Measurements from ENCODE around the gene TSGA10IP.

The TSGA10IP gene

GRCh38 chr11:65945430-65945911, at the start of gene TSGA10IP:
Gene TSGA10IP, plus strand, starts transcription at chr11:65945480. Its CDS starts 196 bp downstream, at chr11:65945676.
- no peak for ATAC-seq

GRCh38 chr11:65895482-65895981, 49.7 kb upstream of the TSGA10IP start:
- no peak for ATAC-seq

DNA sequence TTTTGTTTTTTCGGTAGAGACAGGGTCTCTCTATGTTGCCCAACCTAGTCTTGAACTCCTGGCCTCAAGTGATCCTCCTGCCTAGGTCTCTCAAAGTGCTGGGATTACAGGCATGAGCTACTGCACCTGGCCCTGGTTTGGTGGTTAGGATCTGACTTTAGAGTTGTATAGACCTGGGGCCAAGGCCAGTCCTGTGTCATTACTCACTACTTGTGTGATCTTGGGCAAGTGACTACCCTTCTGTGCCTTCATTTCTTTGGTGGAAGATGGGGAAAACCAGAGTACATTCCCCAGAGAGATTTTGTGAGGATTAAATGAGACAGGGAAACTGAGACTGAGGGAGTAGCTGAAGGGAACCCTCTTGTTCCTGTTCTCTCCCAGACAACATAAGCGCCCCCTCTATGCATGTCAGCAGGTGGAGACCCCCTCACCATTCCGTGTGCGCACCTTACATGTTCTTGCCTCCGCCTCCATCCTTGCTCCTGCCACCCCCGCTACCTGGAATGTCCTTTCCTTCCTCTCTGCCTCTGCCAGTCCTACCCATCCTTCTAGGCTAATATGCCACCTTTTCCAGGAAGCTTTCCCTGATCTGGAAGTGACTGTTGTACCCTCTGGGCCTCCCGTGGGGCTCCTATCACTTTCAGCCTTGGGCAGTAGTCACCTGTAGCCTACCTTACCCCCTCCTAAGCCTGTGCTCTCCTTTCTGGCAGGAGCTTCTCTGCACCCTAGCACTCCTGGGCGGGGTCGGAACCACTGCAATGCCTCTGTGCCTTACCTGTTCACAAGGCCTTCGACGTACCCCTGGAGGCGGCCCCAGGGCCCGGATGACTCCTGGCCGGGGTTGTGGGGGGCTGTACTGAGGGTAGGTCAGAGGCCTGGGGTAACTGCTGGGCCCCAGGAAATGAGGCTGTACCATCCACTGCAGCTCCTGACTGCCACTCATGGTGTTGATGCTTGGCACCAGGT, 49.0 kb upstream of the TSGA10IP start:
- no peak for ATAC-seq

GRCh38 chr11:65897020-65897471, 48.2 kb upstream of the TSGA10IP start:
- ATAC-seq: no peak

- no peak for ATAC-seq
Measured at GRCh38 chr11:65898656-65899355, 46.5 kb upstream of the TSGA10IP start.

DNA sequence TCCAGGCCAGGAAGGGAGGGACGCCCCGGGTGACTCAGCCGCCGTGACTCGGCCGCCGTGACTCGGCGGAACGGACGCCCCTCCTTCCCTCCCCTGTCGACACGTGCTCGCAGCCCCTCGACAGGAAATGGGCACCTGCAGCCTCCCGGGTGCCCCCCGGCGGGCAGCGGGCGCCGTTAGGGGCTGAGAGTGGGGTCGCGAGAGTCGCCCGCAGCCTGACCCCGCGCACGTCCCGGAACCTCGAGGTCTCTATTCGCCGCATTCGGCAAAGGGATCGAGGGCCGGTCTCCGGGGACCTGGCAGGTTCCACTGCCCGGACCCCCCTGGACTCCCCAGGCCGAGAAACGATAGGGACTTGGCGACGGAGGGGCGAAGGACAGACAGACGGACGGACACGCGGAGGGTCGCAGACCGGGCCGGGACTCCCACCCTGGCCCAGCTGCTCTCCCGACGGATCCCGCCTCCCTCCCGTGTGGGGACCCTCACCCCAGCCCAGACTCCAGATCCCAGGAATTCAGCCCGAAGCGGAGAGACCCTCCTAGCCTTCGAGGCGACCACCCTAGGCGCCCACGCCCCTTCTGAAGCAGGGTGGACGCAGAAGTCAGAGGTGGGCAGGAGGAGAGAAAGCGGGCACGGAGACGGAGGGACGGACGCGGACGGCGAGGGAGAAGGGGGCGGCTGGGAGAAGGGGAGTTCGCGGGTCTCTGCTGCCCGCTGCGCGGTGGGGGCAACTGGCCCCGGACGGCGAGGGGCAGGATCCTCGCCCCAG, 45.7 kb upstream of the TSGA10IP start:
- peak; percentile 50 for ATAC-seq

DNA sequence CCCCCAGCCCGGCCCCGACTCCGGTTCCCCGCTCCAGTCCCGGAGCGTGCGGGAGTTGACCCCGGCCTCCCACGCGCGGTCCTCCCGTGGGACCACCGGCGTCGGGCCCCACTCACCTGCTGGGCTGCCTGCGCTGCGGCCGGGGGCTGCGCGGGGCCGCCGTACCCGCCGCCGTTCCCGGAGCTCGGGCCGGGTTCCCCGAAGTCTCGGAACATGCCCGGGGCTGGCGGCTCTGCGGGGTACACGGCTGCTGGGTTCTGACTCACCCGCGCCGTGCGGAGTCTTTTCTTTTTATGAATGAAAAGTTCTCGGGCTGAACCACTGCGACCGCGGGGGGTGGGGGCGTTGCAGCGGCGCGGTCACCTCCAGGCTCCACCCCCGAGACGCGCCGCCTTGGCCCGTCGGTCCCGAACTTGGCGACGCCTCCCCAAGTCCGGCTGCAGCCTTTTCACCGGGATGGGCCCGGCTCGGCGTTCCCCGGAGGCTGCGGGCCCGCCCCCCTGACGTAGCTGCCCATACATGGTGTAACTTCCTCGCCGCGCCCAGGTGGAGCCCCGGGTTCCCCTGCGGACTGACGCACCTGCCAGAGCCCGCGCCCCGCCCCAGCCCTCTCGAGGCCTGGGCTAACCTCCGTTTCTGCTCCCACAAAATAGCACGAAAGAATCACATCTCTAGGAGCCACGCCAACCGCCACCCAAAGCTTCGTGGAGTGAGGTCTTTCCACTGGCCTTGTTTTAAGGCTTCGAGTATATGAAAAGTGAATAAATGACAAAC, 45.0 kb upstream of the TSGA10IP start, which contains the start of gene FOSL1:
Gene FOSL1 (minus strand): TSS at position 264 of the 774 bp plus-strand sequence. CDS start 49 bp downstream, at position 215.
- ATAC-seq: peak; percentile 84

- ATAC-seq: no peak
Measured at GRCh38 chr11:65900899-65901180, 44.4 kb upstream of the TSGA10IP start.

- ATAC-seq: no peak
Measured at GRCh38 chr11:65903068-65903481, 42.2 kb upstream of the TSGA10IP start.

DNA sequence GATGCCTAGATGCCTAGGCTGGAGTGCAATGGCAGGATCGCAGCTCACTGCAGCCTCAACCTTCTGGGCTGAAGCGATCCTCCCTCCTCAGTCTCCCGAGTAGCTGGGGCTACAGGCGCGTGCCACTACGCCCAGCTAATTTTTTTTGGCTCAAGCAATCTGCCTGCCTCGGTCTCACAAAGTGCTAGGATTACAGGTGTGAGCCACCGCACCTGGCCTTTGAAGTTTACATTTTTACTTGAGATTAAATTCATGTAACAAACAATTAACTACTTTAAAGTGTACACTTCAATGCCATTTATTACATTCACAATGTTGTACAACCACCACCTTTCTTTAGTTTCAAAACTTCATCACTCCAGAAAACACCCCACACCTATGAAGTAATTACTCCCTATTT, 41.6 kb upstream of the TSGA10IP start:
- ATAC-seq: no peak

DNA sequence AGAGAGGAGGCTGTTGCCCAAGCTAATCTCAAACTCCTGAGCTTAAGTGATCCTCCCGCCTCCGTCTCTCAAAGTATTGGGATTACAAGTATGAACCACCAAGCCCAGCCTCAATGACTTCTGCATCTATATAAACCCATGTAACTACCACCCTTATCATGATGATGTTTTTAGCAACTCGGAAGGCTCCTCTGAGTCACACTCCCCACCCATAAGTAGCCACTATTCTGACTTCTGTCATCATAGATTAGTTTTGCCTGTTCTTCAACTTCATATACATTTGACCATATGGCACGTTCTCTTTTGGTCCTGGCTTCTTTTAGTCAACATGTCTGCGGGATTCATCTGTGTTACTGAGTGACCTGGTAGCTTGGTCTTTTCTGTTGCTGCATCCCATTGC, 38.7 kb upstream of the TSGA10IP start:
- ATAC-seq: no peak

- no peak for ATAC-seq
Measured at GRCh38 chr11:65907878-65908277, 37.4 kb upstream of the TSGA10IP start.

DNA sequence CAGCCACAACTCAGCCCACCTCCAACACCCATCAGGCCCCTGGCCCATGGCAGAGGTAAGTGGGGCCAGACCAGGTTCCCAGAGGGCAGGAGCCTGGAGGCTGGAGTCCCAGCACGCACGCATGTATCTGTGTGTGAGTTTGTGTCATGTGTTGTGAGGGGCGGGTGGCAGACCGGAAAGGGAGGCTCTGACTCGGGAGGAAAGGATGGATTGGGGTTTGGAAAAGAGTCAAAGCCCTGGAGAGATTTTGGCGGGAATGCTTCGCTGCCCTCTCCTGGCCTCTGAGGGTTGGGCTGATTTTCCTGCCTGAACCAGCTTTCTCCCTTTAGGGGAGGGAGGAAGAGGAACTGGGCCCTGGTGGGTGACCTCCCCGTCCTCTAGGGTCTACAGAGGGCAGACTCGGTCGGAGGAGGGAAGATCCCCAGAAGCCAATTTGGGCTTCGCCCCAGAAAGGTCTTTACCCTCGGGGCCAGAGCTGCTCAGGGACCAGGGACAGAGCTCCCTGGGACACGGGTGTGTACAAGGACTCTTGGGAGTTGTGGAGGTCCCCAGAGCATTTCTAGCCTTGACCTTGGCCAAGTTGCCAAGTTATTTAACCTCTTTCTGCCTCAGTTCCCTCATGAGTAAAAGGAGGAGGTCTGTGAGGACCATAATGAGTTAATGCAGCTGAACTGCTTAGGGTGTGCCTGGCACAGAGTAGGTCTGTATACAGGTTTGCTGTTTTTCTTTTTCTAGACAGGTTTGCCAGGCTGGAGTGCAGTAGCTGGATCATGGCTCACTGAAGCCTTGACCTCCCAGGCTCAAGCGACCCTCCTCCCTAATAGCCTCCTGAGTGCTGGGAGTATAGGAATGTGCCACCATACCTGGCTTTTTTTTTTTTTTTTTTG, 33.4 kb upstream of the TSGA10IP start:
- no peak for ATAC-seq

- ATAC-seq: no peak
Measured at GRCh38 chr11:65912845-65913244, 32.4 kb upstream of the TSGA10IP start.

GRCh38 chr11:65915101-65915820, 30.0 kb upstream of the TSGA10IP start:
- ATAC-seq: no peak

GRCh38 chr11:65915821-65916251, 29.4 kb upstream of the TSGA10IP start:
- no peak for ATAC-seq

DNA sequence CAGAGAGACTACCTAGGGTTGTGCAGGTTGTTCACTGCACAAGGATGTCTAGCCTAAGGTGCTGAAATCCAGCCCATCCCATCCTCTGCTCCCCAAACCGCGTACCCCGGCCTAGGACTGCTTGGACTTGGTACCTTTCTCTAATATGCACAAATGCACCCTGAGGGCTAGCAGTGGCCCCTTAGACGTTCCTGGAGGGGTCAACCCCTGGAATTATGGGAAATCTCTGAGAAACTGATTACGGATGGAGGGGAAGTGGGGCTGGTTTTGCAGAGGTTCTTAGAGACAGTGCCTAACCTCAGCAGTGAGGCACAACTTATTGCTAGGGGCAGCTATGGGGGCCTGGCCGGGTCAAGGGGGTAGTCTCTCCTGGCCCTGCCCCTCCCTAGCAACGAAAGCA, 28.9 kb upstream of the TSGA10IP start:
- ATAC-seq: no peak

DNA sequence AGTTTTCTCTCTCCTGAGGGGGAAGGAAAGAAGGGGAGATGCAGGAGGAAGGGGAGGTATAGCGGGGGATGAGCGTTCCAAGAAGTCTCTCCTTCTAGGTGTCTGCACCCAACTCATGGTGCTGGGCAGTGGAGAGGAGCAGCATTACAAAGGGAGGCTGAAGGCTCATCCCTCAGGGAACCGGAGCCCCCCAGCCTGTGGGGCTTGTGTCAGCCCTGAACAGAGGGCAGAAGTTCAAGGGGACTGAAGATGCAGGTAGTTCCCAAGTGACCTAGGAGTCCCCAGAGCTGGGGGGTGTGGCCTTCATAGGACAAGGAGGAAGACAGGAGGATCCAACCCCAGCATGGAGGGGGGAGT, 28.2 kb upstream of the TSGA10IP start:
- ATAC-seq: no peak

DNA sequence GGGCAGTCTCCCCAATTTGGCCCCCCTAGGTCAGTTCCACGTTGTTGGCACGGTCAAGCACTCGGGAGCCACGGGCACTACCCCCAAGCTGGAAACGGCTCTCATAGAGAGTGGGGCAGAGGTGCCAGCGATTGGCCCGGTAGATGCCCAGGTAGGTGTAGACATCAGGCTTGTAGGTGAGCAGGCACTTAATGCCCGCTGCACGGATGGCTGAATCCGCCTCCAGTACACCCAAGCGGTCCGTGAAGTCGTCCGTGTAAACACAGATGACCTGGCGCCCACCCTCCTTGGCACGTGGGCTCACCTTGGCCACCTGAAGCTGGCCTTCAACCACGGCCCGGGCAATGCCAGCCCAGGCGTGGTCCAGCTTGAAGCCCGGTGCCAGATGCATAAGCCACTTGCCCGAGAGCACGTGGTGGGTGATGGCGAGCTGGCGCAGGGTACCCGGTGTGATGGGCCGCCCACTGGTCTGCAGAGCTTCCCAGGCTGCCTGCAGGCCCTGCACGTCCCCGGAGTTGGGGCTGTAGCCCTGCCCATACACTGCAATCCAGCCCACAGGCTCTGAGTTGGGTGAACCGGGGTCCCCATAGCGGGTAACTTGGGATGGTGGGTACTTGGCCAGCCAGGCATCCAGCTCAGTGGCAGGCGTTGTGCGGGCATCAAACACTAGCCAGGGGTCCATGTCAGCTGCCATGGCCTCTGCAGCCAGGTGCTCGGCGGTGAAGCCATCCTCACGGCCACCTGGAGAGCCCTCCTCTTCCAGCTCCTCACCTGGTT, 27.7 kb upstream of the TSGA10IP start:
- no peak for ATAC-seq

All from activated CD4-positive, CD25-positive, alpha-beta regulatory T cell treated with anti-CD3 and anti-CD28 coated beads, Interleukin-2, amount 50 U/mL, for 24 hours (primary cell).